H1 (cell line): ENCODE measurements around the gene GABRD. TPM values are rescaled to one million over a fixed set of nuclear protein-coding genes. Genes with fewer than 3 reads are reported as not detected.

Source experiments
- CTCF ChIA-PET: fragments of 300-600 bp; sonication (Branson Sonifier 250); formaldehyde crosslinking; loops from one replicate; lab custom pipeline; 2021; ENCODE audit not compliant: partially characterized antibody; lab: Charles Lee
- POLR2A ChIA-PET: fragments of 300-600 bp; sonication (Branson Sonifier 250); formaldehyde crosslinking; loops from one replicate; lab custom pipeline; 2021; ENCODE audit warnings: inconsistent platforms; ENCODE audit not compliant: partially characterized antibody; lab: Charles Lee
- DNase-seq, 2 experiments: peaks; one replicate each; pipeline versions ENCODE4 v3.0.0 to v3.0.0-alpha.2; 2010 to 2022; ENCODE audit warnings: low spot score in 2 of 2, low read depth in 1 of 2, mixed read lengths in 1 of 2
- FAIRE-seq: peaks from 2 replicates; lab custom pipeline; 2011; peaks lifted over from hg19 to GRCh38; lab: Jason Lieb, UNC
- H2AFZ ChIP-seq: 2 replicates; pipeline ENCODE4 v1.8.1; 2012; ENCODE audit warnings: low read length, inconsistent platforms
- H2AK5ac ChIP-seq: 2 replicates; pipeline ENCODE4 v1.6.1; 2013; ENCODE audit warnings: low read depth, low read length
- H2BK120ac ChIP-seq: replicated peaks from 2 replicates; pipeline ENCODE3; 2013; ENCODE audit warnings: low read depth, low read length, inconsistent platforms
- H2BK12ac ChIP-seq: 2 replicates; pipeline ENCODE4 v1.6.1; 2013; ENCODE audit warnings: low read depth, low read length
- H2BK15ac ChIP-seq: 2 replicates; pipeline ENCODE4 v1.6.1; 2013; ENCODE audit warnings: low read length
- H2BK20ac ChIP-seq: 2 replicates; pipeline ENCODE4 v1.6.1; 2013; ENCODE audit warnings: low read length
- H2BK5ac ChIP-seq: 2 replicates; pipeline ENCODE4 v1.6.1; 2013; ENCODE audit warnings: low read depth, low read length
- H3K14ac ChIP-seq: 2 replicates; pipeline ENCODE4 v1.6.1; 2013; ENCODE audit warnings: inconsistent platforms; ENCODE audit not compliant: insufficient read length
- H3K18ac ChIP-seq: 2 replicates; pipeline ENCODE4 v1.6.1; 2013; ENCODE audit warnings: low read length; ENCODE audit errors: extremely low read depth
- H3K23ac ChIP-seq: 2 replicates; pipeline ENCODE4 v1.6.1; 2013; ENCODE audit warnings: inconsistent platforms; ENCODE audit not compliant: insufficient read length
- H3K23me2 ChIP-seq: 2 replicates; pipeline ENCODE4 v1.6.1; 2013; ENCODE audit warnings: low read depth, low read length
- H3K27ac ChIP-seq: 2 replicates; pipeline ENCODE4 v1.6.1; 2011; ENCODE audit warnings: low read depth, low read length, inconsistent platforms
- H3K27me3 ChIP-seq, 4 experiments: replicated peaks in 1 of 4; 1 replicate in 1 of 4; 2 replicates in 3 of 4; pipeline versions ENCODE4 v1.6.1 to v1.8.1; 2011 to 2013; ENCODE audit warnings: low read length in 3 of 4, mild to moderate bottlenecking in 3 of 4, inconsistent platforms in 2 of 4, mixed read lengths in 2 of 4, moderate library complexity in 1 of 4; ENCODE audit not compliant: control insufficient read depth in 3 of 4, insufficient read depth in 3 of 4; ENCODE audit errors: extremely low read depth in 1 of 4
- H3K36me3 ChIP-seq, 4 experiments: 2 replicates each; pipeline versions ENCODE4 v1.6.1 to v1.8.1; 2011 to 2013; ENCODE audit warnings: mild to moderate bottlenecking in 4 of 4, low read length in 3 of 4, moderate library complexity in 2 of 4, control low read depth in 1 of 4, inconsistent platforms in 1 of 4; ENCODE audit not compliant: insufficient read depth in 4 of 4, control insufficient read depth in 2 of 4
- H3K4ac ChIP-seq: replicated peaks from 2 replicates; pipeline ENCODE3; 2013; ENCODE audit warnings: low read length, low read depth, mixed read lengths, inconsistent platforms; ENCODE audit not compliant: insufficient read length
- H3K4me1 ChIP-seq, 4 experiments: replicated peaks in 1 of 4; 1 replicate in 1 of 4; 2 replicates in 3 of 4; pipeline versions ENCODE4 v1.6.1 to v1.8.1; 2011 to 2013; ENCODE audit warnings: low read length in 3 of 4, inconsistent platforms in 2 of 4, mixed read lengths in 1 of 4; ENCODE audit not compliant: insufficient read depth in 4 of 4, control insufficient read depth in 3 of 4
- H3K4me2 ChIP-seq, 2 experiments: 2 replicates each; pipeline versions ENCODE4 v1.6.1 to v1.8.1; 2011 to 2013; ENCODE audit warnings: low read depth in 2 of 2, low read length in 2 of 2, control low read depth in 1 of 2, inconsistent platforms in 1 of 2, mild to moderate bottlenecking in 1 of 2; ENCODE audit not compliant: insufficient read depth in 1 of 2
- H3K4me3 ChIP-seq, 4 experiments: fragments of 200-600, 300-600 bp in 1 of 4; sonication (generic), shearing (Covaris generic), sonication (Bioruptor Twin) in 1 of 4; 2 replicates each; pipeline versions ENCODE4 v1.5.1 to v1.8.1; 2011 to 2016; ENCODE audit warnings: low read length in 4 of 4, low read depth in 3 of 4, control low read depth in 2 of 4, inconsistent platforms in 2 of 4, mild to moderate bottlenecking in 2 of 4, mixed read lengths in 1 of 4, moderate library complexity in 1 of 4; ENCODE audit not compliant: insufficient read depth in 2 of 4; ENCODE audit errors: extremely low read depth in 1 of 4
- H3K56ac ChIP-seq: replicated peaks from 2 replicates; pipeline ENCODE3; 2013; ENCODE audit warnings: low read depth, mild to moderate bottlenecking, mixed read lengths, low read length, inconsistent platforms; ENCODE audit not compliant: insufficient read length
- H3K79me1 ChIP-seq: 2 replicates; pipeline ENCODE4 v1.6.1; 2013; ENCODE audit warnings: low read depth, low read length, control low read depth
- H3K79me2 ChIP-seq, 2 experiments: 2 replicates each; pipeline versions ENCODE4 v1.6.1 to v1.8.1; 2012 to 2013; ENCODE audit warnings: low read length in 2 of 2, mild to moderate bottlenecking in 2 of 2, inconsistent platforms in 1 of 2; ENCODE audit not compliant: insufficient read depth in 2 of 2, control insufficient read depth in 1 of 2
- H3K9ac ChIP-seq, 4 experiments: replicated peaks in 1 of 4; 1 replicate in 1 of 4; 2 replicates in 3 of 4; pipeline versions ENCODE4 v1.6.1 to v1.8.1; 2011 to 2013; ENCODE audit warnings: low read depth in 3 of 4, low read length in 3 of 4, control low read depth in 2 of 4, mild to moderate bottlenecking in 2 of 4, moderate library complexity in 2 of 4, inconsistent platforms in 1 of 4; ENCODE audit errors: extremely low read depth in 1 of 4
- H3K9me3 ChIP-seq, 2 experiments: 2 replicates each; pipeline versions ENCODE4 v1.6.1 to v1.8.1; 2012 to 2013; ENCODE audit warnings: mild to moderate bottlenecking in 2 of 2, moderate library complexity in 2 of 2, control low read depth in 1 of 2, inconsistent platforms in 1 of 2, low read depth in 1 of 2, low read length in 1 of 2, mixed read lengths in 1 of 2; ENCODE audit not compliant: insufficient read depth in 2 of 2
- H4K20me1 ChIP-seq, 2 experiments: replicated peaks in 1 of 2; 2 replicates each; pipeline versions ENCODE3 to v1.8.1; 2011 to 2013; ENCODE audit warnings: inconsistent platforms in 2 of 2, low read length in 2 of 2, mild to moderate bottlenecking in 1 of 2; ENCODE audit not compliant: insufficient read depth in 2 of 2, control insufficient read depth in 1 of 2
- H4K5ac ChIP-seq: 2 replicates; pipeline ENCODE4 v1.6.1; 2013; ENCODE audit warnings: low read length, low read depth, mixed read lengths, inconsistent platforms; ENCODE audit not compliant: insufficient read length
- H4K8ac ChIP-seq: 2 replicates; pipeline ENCODE4 v1.8.0; 2013; ENCODE audit warnings: mild to moderate bottlenecking, moderate library complexity, low read length, inconsistent platforms; ENCODE audit not compliant: insufficient read depth; ENCODE audit errors: extremely low read depth
- H4K91ac ChIP-seq: replicated peaks from 2 replicates; pipeline ENCODE3; 2013; ENCODE audit warnings: low read length, mixed read lengths, inconsistent platforms; ENCODE audit not compliant: insufficient read length
- BCL11A ChIP-seq, 2 experiments: IDR thresholded peaks; one replicate each; pipeline ENCODE4 v1.6.1; 2011; ENCODE audit warnings: low read depth in 2 of 2, low read length in 2 of 2, mild to moderate bottlenecking in 2 of 2
- CREB1 ChIP-seq: IDR thresholded peaks from 2 replicates; pipeline ENCODE4 v1.6.1; 2012; ENCODE audit warnings: inconsistent platforms
- EGR1 ChIP-seq: IDR thresholded peaks from 2 replicates; pipeline ENCODE4 v1.6.1; 2011; ENCODE audit warnings: low read depth, low read length, borderline replicate concordance
- GABPA ChIP-seq: IDR thresholded peaks from 2 replicates; pipeline ENCODE4 v1.6.1; 2011; ENCODE audit warnings: mild to moderate bottlenecking, low read length, moderate library complexity, borderline replicate concordance; ENCODE audit not compliant: insufficient read depth
- HDAC2 ChIP-seq, 2 experiments: fragments of 300-600 bp in 1 of 2; sonication (generic) in 1 of 2; IDR thresholded peaks; 2 replicates each; pipeline ENCODE4 v1.6.1; 2011 to 2012; ENCODE audit warnings: low read depth in 2 of 2, low read length in 2 of 2, mild to moderate bottlenecking in 2 of 2, moderate library complexity in 2 of 2, borderline replicate concordance in 1 of 2, inconsistent platforms in 1 of 2
- POLR2A ChIP-seq, 2 experiments: IDR thresholded peaks; 1 replicate in 1 of 2; 2 replicates in 1 of 2; pipeline ENCODE4 v1.6.1; 2011; ENCODE audit warnings: low read depth in 2 of 2, low read length in 2 of 2, mild to moderate bottlenecking in 2 of 2; ENCODE audit errors: control extremely low read depth in 1 of 2
- RAD21 ChIP-seq, 2 experiments: IDR thresholded peaks in 1 of 2; conservative IDR thresholded peaks in 1 of 2; 2 replicates each; pipeline ENCODE4 v1.6.1; 2011; ENCODE audit warnings: low read depth in 2 of 2, low read length in 2 of 2, improper control_type of control experiment in 1 of 2, inconsistent platforms in 1 of 2, mild to moderate bottlenecking in 1 of 2, moderate library complexity in 1 of 2
- RFX5 ChIP-seq: IDR thresholded peaks from 2 replicates; pipeline ENCODE4 v1.6.1; 2011; ENCODE audit warnings: low read depth, low read length, improper control_type of control experiment, borderline replicate concordance
- SP1 ChIP-seq: IDR thresholded peaks from 2 replicates; pipeline ENCODE4 v1.6.1; 2011; ENCODE audit warnings: low read depth, low read length
- SP4 ChIP-seq: IDR thresholded peaks from 2 replicates; pipeline ENCODE4 v1.6.1; 2012; ENCODE audit warnings: low read length, inconsistent platforms
- ZNF274 ChIP-seq: IDR thresholded peaks from 2 replicates; pipeline ENCODE4 v1.7.0; 2012; ENCODE audit warnings: low read length, borderline replicate concordance; ENCODE audit errors: extremely low read depth
- WGBS, 2 experiments: shearing (Covaris generic) in 1 of 2; methylation state at CpG; one replicate each; pipeline versions ENCODE4 v1.1.6 to v1.1.7; 2013 to 2015; ENCODE audit warnings: low lambda C conversion rate in 2 of 2, mixed read lengths in 2 of 2, inconsistent platforms in 1 of 2, low coverage in 1 of 2, missing lambda C conversion rate in 1 of 2; ENCODE audit not compliant: insufficient replicate concordance in 2 of 2, insufficient coverage in 1 of 2, insufficient read length in 1 of 2; ENCODE audit errors: extremely low coverage in 1 of 2, missing lambda C conversion rate in 1 of 2; 5-methylcytosine and 5-hydroxymethylcytosine counted together
- polyA plus RNA-seq, 7 experiments: library from polyadenylated mRNA; depleted of rRNA in 3 of 7; stranded (reverse) in 5 of 7; unstranded in 2 of 7; fragments of >200 nt in 5 of 7; fragments of 200-250 nt in 2 of 7; gene quantifications; 1 replicate in 5 of 7; 2 replicates in 1 of 7; 4 replicates in 1 of 7; pipeline versions ENCODE4 v1.2.1 to v1.2.3, GENCODE V29; 2011 to 2013; ENCODE audit warnings: missing spikeins in 2 of 7, mixed read lengths in 2 of 7
- total RNA-seq: library from RNA; stranded (reverse); fragmentation: NEBNext Ultra II Directional; extraction: Animal tissue kit (Norgen Biotek cat#: 25700); gene quantifications from 2 replicates; pipeline ENCODE4 v1.2.1, GENCODE V29; 2021

Gene GABRD
- total and polyA plus RNA-seq, 2 of the 8 experiments (the other 6 are each of a cell fraction or from before 2014, with no cell fraction given) = 1.8 to 3.0 TPM

DNA sequence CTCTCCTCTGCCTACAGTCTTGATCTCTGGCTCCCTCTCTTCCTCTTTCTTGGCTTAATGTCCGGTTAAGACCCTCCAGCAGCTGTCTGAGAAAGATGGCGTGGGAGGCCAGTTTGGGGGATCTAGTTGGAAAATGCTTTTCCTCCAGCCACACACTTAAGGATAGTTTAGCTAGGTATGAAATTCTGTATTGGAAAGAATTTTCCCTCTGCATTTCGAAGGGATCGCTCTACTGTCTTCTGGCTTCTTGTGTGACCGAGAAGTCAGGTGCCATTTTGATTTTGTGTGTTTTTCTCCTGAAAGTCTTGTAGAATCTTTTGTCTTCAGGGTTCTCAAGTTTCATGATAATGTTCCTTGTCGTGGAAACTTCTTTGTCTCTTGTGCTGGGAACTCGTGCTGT lies 59.0 kb downstream of the GABRD start:
- no peak overlapping the region for H3K14ac ChIP-seq
- POLR2A ChIA-PET = interaction anchor here (0.9 kb wide), 1 partner anchor 111 kb away, joined by 3 read pairs; no protein-coding TSS in a partner anchor
- H2BK12ac ChIP-seq = no peak overlapping the region
- DNase-seq = no peak
- H2BK20ac ChIP-seq = no peak overlapping the region
- CTCF ChIA-PET = interaction anchor here (0.7 to 1.7 kb wide), 4 partner anchors 10 to 76 kb away, joined by 3 to 4 read pairs (median 3); partner anchors contain the start of gene PRKCZ
- no peak overlapping the region for H2BK5ac ChIP-seq
- no peak overlapping the region for H3K9ac ChIP-seq
- no peaks in the 10 kb centered on the region; a peak in 1 of 7 replicates for H3K4me1 ChIP-seq
- peaks cover 9 to 17% of the 10 kb centered on the region in 2 experiments for H3K9me3 ChIP-seq
- H3K79me2 ChIP-seq = peaks cover 0 to 13% of the 10 kb centered on the region in 2 experiments; a peak in 1 of 4 replicates
- peaks cover 4% of the 10 kb centered on the region in 2 experiments for H4K20me1 ChIP-seq
- H3K79me1 ChIP-seq = peaks cover 9% of the 10 kb centered on the region
- no peak overlapping the region for H2AFZ ChIP-seq
- H3K27ac ChIP-seq = no peak overlapping the region
- no peak for FAIRE-seq
- no peaks in the 10 kb centered on the region for H3K23me2 ChIP-seq
- H2BK15ac ChIP-seq = no peak overlapping the region
- no peak overlapping the region for H4K91ac ChIP-seq
- no peak overlapping the region for H3K4me3 ChIP-seq
- no peak overlapping the region for H3K56ac ChIP-seq
- 95% methylated on average over 7 of the region's 7 CpGs; no CpG with 5 or more reads in 1 of the 2 experiments for WGBS, 2 experiments
- no peak overlapping the region for H2AK5ac ChIP-seq
- H3K4ac ChIP-seq = no peak overlapping the region
- H2BK120ac ChIP-seq = no peak overlapping the region
- no peak overlapping the region for H3K18ac ChIP-seq
- H3K27me3 ChIP-seq = no peaks in the 10 kb centered on the region
- no peak overlapping the region; the same call in 1 of the 2 replicates for H4K8ac ChIP-seq
- no peak overlapping the region for H3K4me2 ChIP-seq
- H3K36me3 ChIP-seq = peaks cover 0 to 2% (median 0%) of the 10 kb centered on the region in 4 experiments; a peak in 1 of 8 replicates
- H3K23ac ChIP-seq = no peak overlapping the region
- no peak overlapping the region for H4K5ac ChIP-seq
- TF ChIP-seq RAD21 (IDR thresholded peaks at IDR 0.05 in 1 of 2, conservative IDR thresholded peaks at IDR 0.05 in 1 of 2; ENCODE audit: low read depth in 2 of 2, low read length in 2 of 2) (no peak), SP1 (no peak), GABPA (no peak), CREB1 (no peak), ZNF274 (no peak), SP4 (no peak), BCL11A (IDR thresholded peaks at IDR 0.05; ENCODE audit: low read depth in 2 of 2, low read length in 2 of 2) (no peak), HDAC2 (IDR thresholded peaks at IDR 0.05; ENCODE audit: borderline replicate concordance in 1 of 2, low read depth in 2 of 2, low read length in 2 of 2) (no peak), RFX5 (no peak), EGR1 (no peak), POLR2A (IDR thresholded peaks at IDR 0.05; ENCODE audit: control extremely low read depth in 1 of 2, low read depth in 2 of 2, low read length in 2 of 2) (no peak)
